CD14-positive monocyte (primary cell): ENCODE results near the gene TANGO2. TPM values are rescaled to one million over a fixed set of nuclear protein-coding genes. Genes with fewer than 3 reads are reported as not detected.

ENCODE experiments used
- DNase-seq, 3 donors: peaks; one replicate each; pipeline ENCODE4 v3.0.0-alpha.2; 2011 to 2022
- H2AFZ ChIP-seq: 2 replicates; pipeline ENCODE4 v1.6.0; 2012; ENCODE audit warnings: mild to moderate bottlenecking, low read depth, low read length, inconsistent platforms; ENCODE audit not compliant: insufficient read depth, poor library complexity, severe bottlenecking
- H3K27ac ChIP-seq, 2 donors: 1 replicate in 1 of 2; 2 replicates in 1 of 2; pipeline ENCODE4 v1.5.1; 2012 to 2013; ENCODE audit warnings: low read length in 2 of 2, control low read depth in 1 of 2, inconsistent platforms in 1 of 2, low read depth in 1 of 2, mild to moderate bottlenecking in 1 of 2
- H3K27me3 ChIP-seq, 2 donors: one replicate each; pipeline versions ENCODE4 v1.6.0 to v1.6.1; 2011 to 2013; ENCODE audit warnings: low read length in 2 of 2; ENCODE audit not compliant: control insufficient read depth in 2 of 2, insufficient read depth in 2 of 2
- H3K36me3 ChIP-seq, 2 donors: replicated peaks in 1 of 2; 1 replicate in 1 of 2; 2 replicates in 1 of 2; pipeline versions ENCODE4 v1.5.1 to v1.6.1; 2012 to 2013; ENCODE audit warnings: low read length in 2 of 2, control low read depth in 1 of 2, inconsistent platforms in 1 of 2, mild to moderate bottlenecking in 1 of 2; ENCODE audit not compliant: insufficient read depth in 2 of 2, control insufficient read depth in 1 of 2
- H3K4me1 ChIP-seq, 2 donors: 1 replicate in 1 of 2; 2 replicates in 1 of 2; pipeline versions ENCODE4 v1.5.1 to v1.6.1; 2012 to 2013; ENCODE audit warnings: low read length in 2 of 2, control low read depth in 1 of 2, inconsistent platforms in 1 of 2, mild to moderate bottlenecking in 1 of 2, moderate library complexity in 1 of 2; ENCODE audit not compliant: insufficient read depth in 2 of 2, control insufficient read depth in 1 of 2
- H3K4me2 ChIP-seq: replicated peaks from 2 replicates; pipeline ENCODE3; 2012; ENCODE audit warnings: low read length, moderate library complexity, mild to moderate bottlenecking; ENCODE audit not compliant: poor library complexity, severe bottlenecking; ENCODE audit errors: extremely low read depth
- H3K4me3 ChIP-seq, 3 experiments: fragments of 200-600 bp in 1 of 3; sonication (generic) in 1 of 3; replicated peaks in 1 of 3; 1 replicate in 2 of 3; 2 replicates in 1 of 3; pipeline ENCODE4 v1.5.1; 2011 to 2013; ENCODE audit warnings: low read length in 3 of 3, mild to moderate bottlenecking in 3 of 3, control low read depth in 2 of 3, low read depth in 2 of 3, inconsistent platforms in 1 of 3, moderate library complexity in 1 of 3
- H3K79me2 ChIP-seq: 2 replicates; pipeline ENCODE4 v1.6.0; 2012; ENCODE audit warnings: mild to moderate bottlenecking, control low read depth, inconsistent platforms, low read length, moderate library complexity; ENCODE audit not compliant: insufficient read depth
- H3K9ac ChIP-seq: 2 replicates; pipeline ENCODE4 v1.6.0; 2017; ENCODE audit warnings: low read length, mild to moderate bottlenecking; ENCODE audit not compliant: insufficient read depth, poor library complexity, severe bottlenecking
- H3K9me3 ChIP-seq, 2 donors: replicated peaks in 1 of 2; 1 replicate in 1 of 2; 2 replicates in 1 of 2; pipeline versions ENCODE4 v1.5.1 to v1.6.1; 2012 to 2013; ENCODE audit warnings: low read length in 2 of 2, control low read depth in 1 of 2; ENCODE audit not compliant: control insufficient read depth in 1 of 2, insufficient read depth in 1 of 2
- H4K20me1 ChIP-seq: 2 replicates; pipeline ENCODE4 v1.6.0; 2012; ENCODE audit warnings: mild to moderate bottlenecking, low read length, control low read depth, moderate library complexity; ENCODE audit not compliant: insufficient read depth
- H3K27ac Mint-ChIP-seq, 7 donors: one replicate each; pipeline ENCODE4 v1.8.0; 2020; ENCODE audit warnings: mild to moderate bottlenecking in 7 of 7, mixed read lengths in 7 of 7, moderate library complexity in 6 of 7, inconsistent platforms in 2 of 7
- H3K27me3 Mint-ChIP-seq, 3 donors: one replicate each; pipeline ENCODE4 v1.8.0; 2021 to 2022; ENCODE audit warnings: low read depth in 3 of 3, mild to moderate bottlenecking in 3 of 3, mixed read lengths in 3 of 3, moderate library complexity in 3 of 3, inconsistent platforms in 1 of 3
- H3K36me3 Mint-ChIP-seq, 2 donors: one replicate each; pipeline ENCODE4 v1.8.0; 2020; ENCODE audit warnings: mixed read lengths in 2 of 2, inconsistent platforms in 1 of 2, mild to moderate bottlenecking in 1 of 2
- H3K4me1 Mint-ChIP-seq: one replicate; pipeline ENCODE4 v1.8.0; 2020; ENCODE audit warnings: mild to moderate bottlenecking, mixed read lengths
- H3K4me3 Mint-ChIP-seq, 2 donors: one replicate each; pipeline ENCODE4 v1.8.0; 2020; ENCODE audit warnings: mild to moderate bottlenecking in 2 of 2, mixed read lengths in 2 of 2, moderate library complexity in 1 of 2
- H3K9me3 Mint-ChIP-seq, 7 donors: one replicate each; pipeline ENCODE4 v1.8.0; 2020 to 2022; ENCODE audit warnings: mixed read lengths in 7 of 7, mild to moderate bottlenecking in 6 of 7, moderate library complexity in 6 of 7, inconsistent platforms in 2 of 7
- CTCF ChIP-seq: fragments of 200-600 bp; IDR thresholded peaks from one replicate; pipeline ENCODE4 v1.8.0; 2022; ENCODE audit warnings: antibody characterized with exemption, mild to moderate bottlenecking
- WGBS: methylation state at CpG from one replicate; pipeline ENCODE4 v1.1.5; 2013; ENCODE audit warnings: missing lambda C conversion rate; ENCODE audit not compliant: insufficient coverage; 5-methylcytosine and 5-hydroxymethylcytosine counted together
- intact Hi-C, 2 donors: fragments of 100-400 bp; cut with micrococcal nuclease; formaldehyde crosslinking; loops; one replicate each; pipeline versions ENCODE4 v1.15.0 to v1.15.1; 2023
- polyA plus RNA-seq, 3 donors: library from polyadenylated mRNA; depleted of rRNA in 1 of 3; unstranded in 2 of 3; stranded (reverse) in 1 of 3; fragments of 300-500 nt in 2 of 3; fragments of >200 nt in 1 of 3; fragmentation: Illumina TruSeq in 2 of 3; gene quantifications; 1 replicate in 2 of 3; 2 replicates in 1 of 3; pipeline ENCODE4 v1.2.3, GENCODE V29; 2012 to 2021

The TANGO2 gene
- polyA plus RNA-seq, 3 donors = 56.4 to 94.9 (median 58.2) TPM

- no peak overlapping the region for H3K27ac Mint-ChIP-seq
- no peaks in the 10 kb centered on the region for H3K4me1 ChIP-seq
- H3K27me3 Mint-ChIP-seq = peaks cover 0 to 8% (median 5%) of the 10 kb centered on the region in 3 donors
- H3K9me3 ChIP-seq = no peaks in the 10 kb centered on the region
- 100% methylated on average over 1 of the region's 3 CpGs for WGBS
- DNase-seq = no peak
- H3K36me3 ChIP-seq = no peaks in the 10 kb centered on the region
- no peak overlapping the region for H3K4me3 ChIP-seq
- H3K36me3 Mint-ChIP-seq = no peaks in the 10 kb centered on the region
- no peaks in the 10 kb centered on the region for H3K9me3 Mint-ChIP-seq
- H4K20me1 ChIP-seq = no peaks in the 10 kb centered on the region
- peaks cover 14% of the 10 kb centered on the region for H3K4me1 Mint-ChIP-seq
- no peaks in the 10 kb centered on the region for H3K27me3 ChIP-seq
- intact Hi-C loops = loop anchor here (10.0 kb wide), 1 partner anchor 308 kb away; no protein-coding TSS in a partner anchor
- no peak for TF ChIP-seq CTCF
- no peak overlapping the region for H3K4me3 Mint-ChIP-seq
- no peak overlapping the region for H3K4me2 ChIP-seq
- no peak overlapping the region for H3K27ac ChIP-seq
- H3K79me2 ChIP-seq = no peaks in the 10 kb centered on the region
- no peak overlapping the region for H3K9ac ChIP-seq
- H2AFZ ChIP-seq = no peak overlapping the region
Measured at GRCh38 chr22:19976671-19977070, 44.2 kb upstream of the TANGO2 start.

DNA sequence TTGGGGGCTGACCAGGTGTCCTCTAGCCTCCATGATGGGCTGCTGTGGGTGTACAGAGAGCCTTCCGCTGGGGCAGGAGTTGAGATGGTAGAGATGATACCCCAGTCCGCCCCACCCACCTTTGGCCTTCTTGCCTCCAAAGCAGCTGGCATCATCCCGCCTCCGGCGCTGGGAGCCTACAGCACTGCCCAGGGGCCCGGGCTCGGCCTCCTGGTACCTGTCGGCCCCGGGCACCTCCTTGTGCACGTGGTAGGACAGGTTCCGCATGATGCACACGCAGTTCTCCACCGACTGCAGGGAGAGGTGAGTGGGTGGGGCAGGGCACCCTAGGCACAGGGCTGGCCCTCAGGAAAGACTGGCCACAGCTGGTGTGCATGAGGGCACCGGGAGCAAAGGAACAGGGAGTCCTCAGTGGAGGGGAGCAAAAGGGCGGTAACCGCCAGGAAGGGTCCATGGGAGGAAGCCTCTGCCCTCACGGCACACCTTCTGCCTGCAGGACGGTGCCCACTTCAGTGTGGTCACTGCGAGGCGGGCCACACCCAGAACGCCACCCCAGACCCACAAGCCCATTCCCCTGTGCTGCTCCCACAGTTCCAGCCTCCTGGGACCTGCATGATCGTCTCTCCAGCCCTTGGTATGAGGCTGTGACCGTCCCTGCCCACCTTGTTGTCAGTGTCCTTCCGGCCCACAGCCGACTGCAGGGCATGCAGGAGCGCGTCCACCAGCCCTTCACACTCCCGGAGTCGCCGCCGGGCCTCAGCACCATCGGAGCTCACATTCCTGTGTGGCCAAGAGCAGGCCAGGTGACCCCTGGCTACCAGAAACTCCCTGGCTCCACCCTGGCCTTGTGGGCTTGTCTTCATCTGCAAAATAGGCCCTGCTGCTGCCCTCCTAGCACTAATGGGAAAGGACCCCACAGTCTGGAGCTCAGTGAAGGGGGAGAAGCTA, 43.3 kb upstream of the TANGO2 start:
- H3K27me3 Mint-ChIP-seq = peaks cover 0 to 8% (median 5%) of the 10 kb centered on the region in 3 donors
- Histone ChIP-seq H3K36me3 (no peaks in the 10 kb centered on the region), H3K27ac (no peak overlapping the region)

More for the DNA sequence above, 43.3 kb upstream of the TANGO2 start:
- no peaks in the 10 kb centered on the region for H3K79me2 ChIP-seq
- Mint-ChIP-seq H3K27ac (no peak overlapping the region), H3K4me1 (peaks cover 14% of the 10 kb centered on the region), H3K9me3 (no peaks in the 10 kb centered on the region), H3K36me3 (no peaks in the 10 kb centered on the region), H3K4me3 (no peak overlapping the region)
- DNase-seq = no peak
- H3K9me3 ChIP-seq = no peaks in the 10 kb centered on the region
- H3K4me2 ChIP-seq = no peak overlapping the region
- no peak overlapping the region for H3K9ac ChIP-seq
- TF ChIP-seq CTCF = no peak
- no peaks in the 10 kb centered on the region for H3K4me1 ChIP-seq
- H3K27me3 ChIP-seq = no peaks in the 10 kb centered on the region
- intact Hi-C loops = loop anchor here (10.0 kb wide), 1 partner anchor 307 kb away; no protein-coding TSS in a partner anchor
- no peaks in the 10 kb centered on the region for H4K20me1 ChIP-seq
- H3K4me3 ChIP-seq = no peak overlapping the region
- 97% methylated on average over 30 of the region's 32 CpGs for WGBS
- no peak overlapping the region for H2AFZ ChIP-seq
